Stimulated activated CD8-positive, alpha-beta memory T cell treated with anti-CD3 and anti-CD28 coated beads, Interleukin-4, amount 100 ng/mL, for 1 hour (primary cell): Measurements from ENCODE around the gene CD2AP.
"Not testable (repeated sequence)": the region's sequence is repeated elsewhere in the genome, so short reads cannot be mapped to it uniquely, and the experiment has no call there.

Experiments used
- DNase-seq, 2 donors: peaks; one replicate each; pipeline ENCODE4 v3.0.0-alpha.2; 2020; ENCODE audit warnings: low read depth in 2 of 2, low spot score in 1 of 2

The CD2AP gene

GRCh38 chr6:47630587-47630986, 153.0 kb downstream of the CD2AP start:
- no peak for DNase-seq

- no peak for DNase-seq
Measured at GRCh38 chr6:47631269-47631772, 153.7 kb downstream of the CD2AP start.

GRCh38 chr6:47631797-47632196, 154.2 kb downstream of the CD2AP start:
- DNase-seq = no peak

GRCh38 chr6:47633141-47633540, 155.6 kb downstream of the CD2AP start:
- no peak for DNase-seq

GRCh38 chr6:47634210-47635047, 156.8 kb downstream of the CD2AP start:
- DNase-seq = no peak

- DNase-seq = no peak
Measured at GRCh38 chr6:47646689-47647088, 169.1 kb downstream of the CD2AP start.

- DNase-seq = no peak
Measured at GRCh38 chr6:47647188-47647587, 169.6 kb downstream of the CD2AP start.

- DNase-seq = not testable (repeated sequence)
Measured at GRCh38 chr6:47647626-47648025, 170.0 kb downstream of the CD2AP start.

- DNase-seq = no peak
Measured at GRCh38 chr6:47648031-47648430, 170.4 kb downstream of the CD2AP start.

GRCh38 chr6:47650553-47651432, 173.2 kb downstream of the CD2AP start:
- no peak for DNase-seq

GRCh38 chr6:47651505-47651944, 173.9 kb downstream of the CD2AP start:
- DNase-seq = no peak

- no peak for DNase-seq
Measured at GRCh38 chr6:47653706-47654105, 176.1 kb downstream of the CD2AP start.

- no peak for DNase-seq
Measured at GRCh38 chr6:47654255-47654654, 176.7 kb downstream of the CD2AP start.

GRCh38 chr6:47655719-47656595, 178.4 kb downstream of the CD2AP start:
- no peak for DNase-seq

GRCh38 chr6:47661960-47662359, 184.4 kb downstream of the CD2AP start:
- DNase-seq = no peak

- DNase-seq = no peak
Measured at GRCh38 chr6:47663462-47664216, 186.1 kb downstream of the CD2AP start.

GRCh38 chr6:47665112-47665511, 187.5 kb downstream of the CD2AP start:
- DNase-seq = no peak

GRCh38 chr6:47669684-47670513, 192.3 kb downstream of the CD2AP start:
- no peak for DNase-seq

- no peak for DNase-seq
Measured at GRCh38 chr6:47670851-47671250, 193.3 kb downstream of the CD2AP start.
